CD4-positive, alpha-beta memory T cell (primary cell): ENCODE data around the gene ANKRD16. TPM values are rescaled to one million over a fixed set of nuclear protein-coding genes. Genes with fewer than 3 reads are reported as not detected.
"Not testable (repeated sequence)": the region's sequence is repeated elsewhere in the genome, so short reads cannot be mapped to it uniquely, and the experiment has no call there.

Experiments
- CTCF ChIA-PET: fragments of 350-600 bp; sonication (Branson Sonifier 250); formaldehyde crosslinking; loops from one replicate; lab custom pipeline; 2021; ENCODE audit warnings: inconsistent platforms; ENCODE audit not compliant: partially characterized antibody; lab: Charles Lee
- POLR2A ChIA-PET: fragments of 350-600 bp; sonication (Branson Sonifier 250); formaldehyde crosslinking; loops from one replicate; lab custom pipeline; 2021; ENCODE audit not compliant: partially characterized antibody; lab: Charles Lee
- DNase-seq, 5 donors: peaks; one replicate each; pipeline versions ENCODE4 v3.0.0 to v3.0.0-alpha.2; 2020 to 2022; ENCODE audit warnings: mixed read lengths in 1 of 5
- H3K27ac ChIP-seq: one replicate; pipeline ENCODE4 v1.7.0; 2013; ENCODE audit warnings: low read depth, low read length
- H3K27me3 ChIP-seq: 2 replicates; pipeline ENCODE4 v1.7.0; 2013; ENCODE audit warnings: mild to moderate bottlenecking, low read length, moderate library complexity; ENCODE audit not compliant: insufficient read depth
- H3K36me3 ChIP-seq: 2 replicates; pipeline ENCODE4 v1.7.0; 2013; ENCODE audit warnings: mild to moderate bottlenecking, low read length, moderate library complexity; ENCODE audit not compliant: insufficient read depth
- H3K4me1 ChIP-seq: 2 replicates; pipeline ENCODE4 v1.7.0; 2013; ENCODE audit warnings: mild to moderate bottlenecking, low read length, moderate library complexity; ENCODE audit not compliant: insufficient read depth
- H3K4me3 ChIP-seq, 2 donors: one replicate each; pipeline ENCODE4 v1.7.0; 2013; ENCODE audit warnings: low read length in 2 of 2, mild to moderate bottlenecking in 1 of 2
- H3K9me3 ChIP-seq, 2 donors: one replicate each; pipeline ENCODE4 v1.7.0; 2013; ENCODE audit warnings: low read length in 2 of 2, control low read depth in 1 of 2; ENCODE audit not compliant: control insufficient read depth in 1 of 2
- H3K27ac Mint-ChIP-seq, 7 donors: one replicate each; pipeline ENCODE4 v1.8.0; 2020 to 2021; ENCODE audit warnings: mixed read lengths in 7 of 7, mild to moderate bottlenecking in 6 of 7, inconsistent platforms in 3 of 7, moderate library complexity in 3 of 7
- H3K27me3 Mint-ChIP-seq, 2 donors: one replicate each; pipeline ENCODE4 v1.8.0; 2020 to 2021; ENCODE audit warnings: mixed read lengths in 2 of 2
- H3K36me3 Mint-ChIP-seq, 2 donors: one replicate each; pipeline ENCODE4 v1.8.0; 2020 to 2021; ENCODE audit warnings: mixed read lengths in 2 of 2, inconsistent platforms in 1 of 2, mild to moderate bottlenecking in 1 of 2
- H3K4me1 Mint-ChIP-seq, 4 donors: one replicate each; pipeline ENCODE4 v1.8.0; 2020 to 2021; ENCODE audit warnings: mixed read lengths in 4 of 4, mild to moderate bottlenecking in 1 of 4
- H3K4me3 Mint-ChIP-seq, 8 donors: one replicate each; pipeline ENCODE4 v1.8.0; 2020 to 2021; ENCODE audit warnings: mixed read lengths in 8 of 8, mild to moderate bottlenecking in 7 of 8, moderate library complexity in 6 of 8, inconsistent platforms in 3 of 8
- H3K9me3 Mint-ChIP-seq, 8 donors: one replicate each; pipeline ENCODE4 v1.8.0; 2020 to 2021; ENCODE audit warnings: mixed read lengths in 8 of 8, mild to moderate bottlenecking in 5 of 8, inconsistent platforms in 3 of 8, moderate library complexity in 1 of 8
- intact Hi-C: fragments of 100-400 bp; cut with micrococcal nuclease; formaldehyde crosslinking; loops from one replicate; pipeline ENCODE4 v1.15.1; 2023
- polyA plus RNA-seq, 2 donors: library from polyadenylated mRNA; unstranded; fragments of 300-500 nt; fragmentation: Illumina TruSeq; gene quantifications; one replicate each; pipeline ENCODE4 v1.2.3, GENCODE V29; 2021
- total RNA-seq, 2 experiments: library from RNA; stranded (reverse); gene quantifications; one replicate each; pipeline ENCODE4 v1.2.3, GENCODE V29; 2021

ANKRD16 gene
- total and polyA plus RNA-seq, 4 experiments from 2014 or later: 1.5 to 8.4 (median 5.4) TPM

DNA sequence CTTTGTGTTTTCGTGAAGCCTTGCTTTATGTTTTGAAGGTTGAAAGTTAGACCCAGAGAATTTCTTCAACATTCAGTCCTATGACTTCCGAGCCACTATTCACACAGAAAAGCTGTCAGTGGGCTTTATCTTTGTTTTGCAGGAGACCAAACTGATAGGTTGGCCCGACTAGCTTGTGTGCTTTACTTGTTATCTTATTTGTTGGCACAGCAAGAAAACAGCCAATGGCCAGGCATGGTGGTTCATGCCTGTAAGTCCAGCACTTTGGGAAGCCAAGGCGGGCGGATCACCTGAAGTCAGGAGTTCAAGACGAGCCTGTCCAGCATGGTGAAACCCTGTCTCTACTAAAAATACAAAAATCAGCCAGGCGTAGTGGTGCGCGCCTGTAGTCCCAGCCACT lies 60.4 kb downstream of the ANKRD16 start:
- H3K27ac ChIP-seq: no peak overlapping the region
- Mint-ChIP-seq H3K9me3 (no peaks in the 10 kb centered on the region), H3K4me1 (no peaks in the 10 kb centered on the region), H3K4me3 (no peak overlapping the region), H3K27ac (no peak overlapping the region), H3K27me3 (no peaks in the 10 kb centered on the region), H3K36me3 (no peaks in the 10 kb centered on the region)
- DNase-seq: no peak
- CTCF ChIA-PET: interaction anchor here (1.4 kb wide), 1 partner anchor 14 kb away, joined by 3 read pairs; no protein-coding TSS in a partner anchor
- H3K27me3 ChIP-seq: no peaks in the 10 kb centered on the region
- H3K4me1 ChIP-seq: no peaks in the 10 kb centered on the region
- no peak overlapping the region for H3K4me3 ChIP-seq
- POLR2A ChIA-PET: no interaction called here
- no peaks in the 10 kb centered on the region for H3K36me3 ChIP-seq
- intact Hi-C loops: no loop called here
- no peaks in the 10 kb centered on the region for H3K9me3 ChIP-seq

DNA sequence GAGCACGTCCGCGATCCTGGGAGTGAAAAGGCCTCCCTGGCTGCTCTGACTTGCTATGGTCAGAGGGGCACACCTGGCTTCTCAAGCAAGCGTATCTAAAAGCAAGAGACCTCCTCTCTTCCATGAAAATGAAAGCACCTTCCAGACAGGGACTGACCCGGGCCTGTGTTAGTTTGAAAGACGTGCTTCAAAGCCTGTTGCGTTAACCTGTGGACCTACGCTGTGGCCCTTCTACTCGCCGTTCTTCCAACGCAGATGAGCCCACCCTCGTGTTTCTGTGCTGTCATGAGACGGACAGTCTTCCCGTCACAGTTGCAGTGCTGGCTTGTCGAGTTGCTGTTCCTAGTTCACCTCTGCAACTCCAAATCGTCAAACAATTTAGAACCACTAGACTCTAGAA lies 61.0 kb downstream of the ANKRD16 start:
- ChIA-PET CTCF (interaction anchor here (1.4 kb wide), 1 partner anchor 15 kb away, joined by 3 read pairs; no protein-coding TSS in a partner anchor), POLR2A (no interaction called here)
- H3K36me3 ChIP-seq: no peaks in the 10 kb centered on the region
- H3K27ac ChIP-seq: no peak overlapping the region
- intact Hi-C loops: no loop called here
- no peaks in the 10 kb centered on the region for H3K9me3 ChIP-seq
- H3K36me3 Mint-ChIP-seq: no peaks in the 10 kb centered on the region
- H3K4me1 ChIP-seq: no peaks in the 10 kb centered on the region
- no peak overlapping the region for H3K27ac Mint-ChIP-seq
- H3K4me3 ChIP-seq: no peak overlapping the region
- H3K27me3 ChIP-seq: no peaks in the 10 kb centered on the region
- H3K4me1 Mint-ChIP-seq: no peaks in the 10 kb centered on the region
- no peaks in the 10 kb centered on the region for H3K9me3 Mint-ChIP-seq
- no peak for DNase-seq
- no peak overlapping the region for H3K4me3 Mint-ChIP-seq
- no peaks in the 10 kb centered on the region for H3K27me3 Mint-ChIP-seq

- H3K4me3 ChIP-seq: no peak overlapping the region
- no peaks in the 10 kb centered on the region for H3K9me3 Mint-ChIP-seq
- H3K4me3 Mint-ChIP-seq: no peak overlapping the region
- no peaks in the 10 kb centered on the region for H3K4me1 Mint-ChIP-seq
- CTCF ChIA-PET: interaction anchor here (1.4 kb wide), 1 partner anchor 16 kb away, joined by 3 read pairs; no protein-coding TSS in a partner anchor
- no peaks in the 10 kb centered on the region for H3K27me3 ChIP-seq
- no peaks in the 10 kb centered on the region for H3K9me3 ChIP-seq
- H3K27me3 Mint-ChIP-seq: no peaks in the 10 kb centered on the region
- no peak overlapping the region for H3K27ac ChIP-seq
- no peak for DNase-seq
- no peaks in the 10 kb centered on the region for H3K36me3 ChIP-seq
- no peaks in the 10 kb centered on the region for H3K36me3 Mint-ChIP-seq
- H3K27ac Mint-ChIP-seq: no peak overlapping the region
- POLR2A ChIA-PET: no interaction called here
- intact Hi-C loops: no loop called here
- no peaks in the 10 kb centered on the region for H3K4me1 ChIP-seq
These were observed 61.9 kb downstream of the ANKRD16 start for GRCh38 chr10:5827841-5828240.

DNA sequence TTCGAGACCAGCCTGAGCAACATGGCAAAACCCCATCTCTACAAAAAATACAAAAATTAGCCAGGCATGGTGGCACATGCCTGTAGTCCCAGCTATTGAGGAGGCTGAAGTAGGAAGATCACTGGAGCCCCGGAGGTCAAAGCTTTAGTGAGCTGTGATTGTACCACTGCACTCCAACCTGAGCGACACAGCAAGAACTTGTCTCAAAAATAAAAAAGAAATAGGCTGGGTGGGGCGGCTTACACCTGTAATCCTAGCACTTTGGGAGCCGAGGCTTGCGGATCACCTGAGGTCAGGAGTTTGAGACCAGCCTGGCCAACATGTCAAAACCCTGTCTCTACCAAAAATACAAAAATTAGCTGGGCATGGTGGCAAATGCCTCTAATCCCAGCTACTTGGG lies 63.2 kb downstream of the ANKRD16 start:
- H3K4me1 Mint-ChIP-seq, H3K27me3 ChIP-seq, DNase-seq, H3K27ac ChIP-seq, H3K36me3 Mint-ChIP-seq, H3K36me3 ChIP-seq, H3K27ac Mint-ChIP-seq, CTCF ChIA-PET, H3K4me1 ChIP-seq, H3K27me3 Mint-ChIP-seq, POLR2A ChIA-PET, H3K4me3 Mint-ChIP-seq, H3K4me3 ChIP-seq, H3K9me3 ChIP-seq, intact Hi-C loops, H3K9me3 Mint-ChIP-seq: not testable (repeated sequence)

DNA sequence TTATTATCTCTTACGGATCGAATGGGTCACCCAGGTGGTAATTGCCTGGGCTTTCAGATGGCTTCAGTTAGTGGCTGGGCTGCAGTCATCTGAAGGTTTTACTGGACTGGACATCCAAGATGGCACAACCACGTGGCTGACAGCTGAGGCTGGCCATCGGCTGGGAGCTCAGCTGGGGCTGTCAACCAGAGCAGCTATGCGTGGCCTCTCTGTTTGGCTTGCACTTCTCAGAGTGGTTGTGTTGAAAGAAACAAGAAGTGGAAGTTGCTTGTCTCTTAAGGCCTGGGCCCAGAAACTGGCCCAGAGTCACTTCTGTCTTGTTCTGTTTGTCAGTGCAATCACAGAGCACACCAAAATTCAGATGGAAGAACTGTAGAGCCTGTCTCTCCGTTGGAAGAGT lies 70.8 kb downstream of the ANKRD16 start:
- CTCF ChIA-PET: no interaction called here
- no peak for DNase-seq
- intact Hi-C loops: loop anchor here (10.0 kb wide), 1 partner anchor 266 kb away; the partner anchor contains the start of gene RBM17
- no peak overlapping the region for H3K27ac Mint-ChIP-seq
- H3K27me3 ChIP-seq: no peaks in the 10 kb centered on the region
- no peak overlapping the region for H3K4me3 Mint-ChIP-seq
- H3K36me3 Mint-ChIP-seq: peaks cover 0 to under 1% of the 10 kb centered on the region in 2 donors
- POLR2A ChIA-PET: interaction anchor here (0.6 to 1.2 kb wide), 2 partner anchors 8 to 190 kb away, joined by 3 to 4 read pairs; no protein-coding TSS in a partner anchor
- no peak overlapping the region for H3K4me3 ChIP-seq
- H3K27me3 Mint-ChIP-seq: no peaks in the 10 kb centered on the region
- H3K4me1 Mint-ChIP-seq: peaks cover 14 to 26% (median 21%) of the 10 kb centered on the region in 4 donors
- H3K9me3 Mint-ChIP-seq: no peaks in the 10 kb centered on the region
- no peaks in the 10 kb centered on the region for H3K36me3 ChIP-seq
- H3K27ac ChIP-seq: no peak overlapping the region
- H3K9me3 ChIP-seq: no peaks in the 10 kb centered on the region
- H3K4me1 ChIP-seq: peaks cover 15% of the 10 kb centered on the region

DNA sequence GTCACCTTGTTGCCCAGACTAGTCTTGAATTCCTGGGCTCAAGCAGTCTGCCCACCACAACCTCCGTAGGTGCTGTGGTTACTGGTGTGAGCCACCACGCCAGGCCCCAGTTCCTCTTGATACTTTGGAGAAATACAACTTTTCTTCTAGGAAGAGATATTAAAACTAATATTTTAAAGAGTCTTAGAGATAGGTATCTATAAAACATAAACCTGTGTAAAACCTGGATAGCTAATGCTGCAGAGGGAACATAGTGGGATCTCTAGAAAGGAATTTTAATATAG lies 71.7 kb downstream of the ANKRD16 start:
- Histone ChIP-seq H3K4me1 (peaks cover 16% of the 10 kb centered on the region), H3K36me3 (no peaks in the 10 kb centered on the region), H3K27ac (no peak overlapping the region), H3K27me3 (no peaks in the 10 kb centered on the region), H3K4me3 (no peak overlapping the region), H3K9me3 (no peaks in the 10 kb centered on the region)
- intact Hi-C loops: loop anchor here (10.0 kb wide), 1 partner anchor 267 kb away; the partner anchor contains the start of gene RBM17
- H3K36me3 Mint-ChIP-seq: peaks cover 0 to 5% of the 10 kb centered on the region in 2 donors
- POLR2A ChIA-PET: no interaction called here
- H3K9me3 Mint-ChIP-seq: peaks cover 0 to 2% (median 0%) of the 10 kb centered on the region in 8 donors
- H3K4me1 Mint-ChIP-seq: peaks cover 14 to 26% (median 21%) of the 10 kb centered on the region in 4 donors
- no peak for DNase-seq
- H3K4me3 Mint-ChIP-seq: no peak overlapping the region
- CTCF ChIA-PET: no interaction called here
- peak overlapping the region in 4 of 7 donors; percentile 22 to 91 (median 48) for H3K27ac Mint-ChIP-seq
- no peaks in the 10 kb centered on the region for H3K27me3 Mint-ChIP-seq

DNA sequence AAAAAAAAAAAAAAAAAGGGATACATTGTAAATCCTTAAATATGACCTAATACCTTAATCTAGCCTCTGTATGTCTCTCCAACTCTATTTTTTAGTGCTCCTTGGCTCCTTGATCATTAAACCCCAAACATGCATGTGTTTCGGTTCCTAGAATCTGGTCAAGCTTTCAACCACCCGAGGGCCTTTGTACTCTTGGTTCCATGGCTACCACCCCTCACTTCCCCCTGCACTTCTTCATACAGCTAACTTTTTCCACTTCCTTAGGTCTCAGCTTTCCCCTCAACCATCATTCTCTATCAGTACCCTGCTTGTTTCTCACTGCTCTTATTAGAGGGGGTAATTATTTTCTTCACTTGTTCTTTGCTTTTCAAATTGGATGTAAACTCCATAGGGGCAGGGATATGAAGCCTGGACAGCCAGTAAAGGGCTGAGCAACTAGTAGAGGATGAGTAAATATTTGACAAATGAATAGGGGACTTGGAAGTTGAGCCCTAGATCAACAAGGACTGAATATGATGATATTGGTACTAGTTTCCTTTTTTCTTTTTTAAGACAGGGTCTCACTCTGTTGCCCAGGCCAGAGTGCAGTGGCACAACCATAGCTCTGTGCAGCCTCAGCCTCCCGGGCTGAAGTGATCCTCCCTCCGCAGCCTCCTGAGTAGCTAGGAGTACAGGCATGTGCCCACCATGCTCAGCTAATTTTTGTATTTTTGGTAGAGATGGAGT lies 72.2 kb downstream of the ANKRD16 start:
- Mint-ChIP-seq H3K9me3 (peaks cover 0 to 2% (median 0%) of the 10 kb centered on the region in 8 donors), H3K4me1 (peaks cover 14 to 26% (median 22%) of the 10 kb centered on the region in 4 donors), H3K36me3 (peaks cover 0 to 6% of the 10 kb centered on the region in 2 donors), H3K27me3 (no peaks in the 10 kb centered on the region), H3K4me3 (peak overlapping the region in 4 of 8 donors; percentile 2 to 24 (median 10)), H3K27ac (peak overlapping the region; percentile 24 to 91 (median 70))
- no peaks in the 10 kb centered on the region for H3K9me3 ChIP-seq
- H3K27ac ChIP-seq: no peak overlapping the region
- intact Hi-C loops: loop anchor here (10.0 kb wide), 1 partner anchor 267 kb away; the partner anchor contains the start of gene RBM17
- H3K4me3 ChIP-seq: no peak overlapping the region
- CTCF ChIA-PET: no interaction called here
- no peaks in the 10 kb centered on the region for H3K27me3 ChIP-seq
- DNase-seq: no peak
- peaks cover 16% of the 10 kb centered on the region for H3K4me1 ChIP-seq
- no peaks in the 10 kb centered on the region for H3K36me3 ChIP-seq
- POLR2A ChIA-PET: no interaction called here
